Measurements from ENCODE around the gene DGKD. TPM values are rescaled to one million over a fixed set of nuclear protein-coding genes. Genes with fewer than 3 reads are reported as not detected.

Gene DGKD
- total and polyA plus RNA-seq, 9 of the 15 experiments (the other 6 are each of a cell fraction or from before 2014, with no cell fraction given): 0.52 to 29.5 (median 10.6) TPM

GRCh38 chr2:233312874-233313273, 41.4 kb upstream of the DGKD start (continued):
- TF ChIP-seq ESRRA (IDR thresholded peaks at IDR 0.05; ENCODE audit: borderline replicate concordance, low read depth): no peak
- TF ChIP-seq SUPT5H (IDR thresholded peaks at IDR 0.05): no peak
- TF ChIP-seq HNRNPK (IDR thresholded peaks at IDR 0.05; ENCODE audit: low read depth, low read length, poor library complexity, severe bottlenecking): no peak
- TF ChIP-seq SRSF9 (IDR thresholded peaks at IDR 0.05; ENCODE audit: borderline replicate concordance, low read depth, low read length): no peak

- FAIRE-seq: no peak
- no peak for ATAC-seq
- in situ Hi-C loops (cut with MboI) (no loop called here), intact Hi-C loops (cut with micrococcal nuclease) (no loop called here)
- H3K4me1 ChIP-seq (replicated peaks in 1 of 2; ENCODE audit: control insufficient read depth in 2 of 2, insufficient read depth in 2 of 2, low read length in 2 of 2): no peaks in the 10 kb centered on the region
- no peaks in the 10 kb centered on the region for H4K20me1 ChIP-seq (replicated peaks; ENCODE audit: control insufficient read depth, insufficient read depth, low read length)
- no TSS peak for BruUV-seq (replicated peaks)
- H3K9ac ChIP-seq (ENCODE audit: insufficient read depth in 1 of 2, low read depth in 2 of 2, low read length in 2 of 2): no peak overlapping the region
- no peaks in the 10 kb centered on the region for H3K79me2 ChIP-seq (ENCODE audit: control insufficient read depth, insufficient read depth, low read length)
- H3K4me3 ChIP-seq: no peak overlapping the region
- no peak overlapping the region for H3K27ac ChIP-seq (ENCODE audit: extremely low read depth, low read depth, low read length)
- no peak for DNase-seq (ENCODE audit: extremely low read depth in 1 of 4, low spot score in 3 of 4)
- H3K9me1 ChIP-seq (ENCODE audit: control insufficient read depth, insufficient read depth, low read length): no peaks in the 10 kb centered on the region
- no peaks in the 10 kb centered on the region for H3K9me3 ChIP-seq (replicated peaks; ENCODE audit: control insufficient read depth, insufficient read depth, low read depth, low read length)
- WGBS (ENCODE audit: insufficient coverage, low coverage, missing lambda C conversion rate): 35% methylated on average over 17 of the region's 20 CpGs
- peaks cover 3 to 46% of the 10 kb centered on the region in 2 experiments; a peak in 3 of 5 replicates for H3K27me3 ChIP-seq (ENCODE audit: control insufficient read depth in 2 of 2, insufficient read depth in 2 of 2, low read length in 2 of 2)
- H3K4me2 ChIP-seq (ENCODE audit: insufficient read depth, low read length): no peak overlapping the region
- ChIA-PET CTCF (ENCODE audit: low intra/inter-chr PET ratio) (no interaction called here), POLR2A (no interaction called here)
- H3K36me3 ChIP-seq (ENCODE audit: control insufficient read depth, insufficient read depth, low read length): no peaks in the 10 kb centered on the region
- no peak overlapping the region for H2AFZ ChIP-seq (ENCODE audit: low read depth, low read length)
- TF ChIP-seq BACH1 (tag; IDR thresholded peaks at IDR 0.05): no peak
- TF ChIP-seq CTCFL (IDR thresholded peaks at IDR 0.05; ENCODE audit: borderline replicate concordance, insufficient read depth, low read depth, low read length, poor library complexity, severe bottlenecking): no peak
- no peak for TF ChIP-seq SMARCB1 (IDR thresholded peaks at IDR 0.05; ENCODE audit: insufficient read length, low read depth)
- TF ChIP-seq CHD2 (IDR thresholded peaks at IDR 0.05; ENCODE audit: low read depth, low read length): no peak
- no peak for TF ChIP-seq ZNF589 (CRISPR knock-in tag; IDR thresholded peaks at IDR 0.05; ENCODE audit: low read depth)
- TF ChIP-seq ZNF740 (CRISPR knock-in tag; IDR thresholded peaks at IDR 0.05): no peak
- no peak for TF ChIP-seq ZNF740 (tag; IDR thresholded peaks at IDR 0.05)
- TF ChIP-seq FOXP4 (CRISPR knock-in tag; IDR thresholded peaks at IDR 0.05; ENCODE audit: borderline replicate concordance): no peak
- no peak for TF ChIP-seq NONO (IDR thresholded peaks at IDR 0.05; ENCODE audit: low read depth in 2 of 2, low read length in 1 of 2)
Observed at GRCh38 chr2:233314180-233314925, 39.9 kb upstream of the DGKD start.
